ENCODE data around the gene MORN5.

The MORN5 gene

GRCh38 chr9:122131401-122132001 lies 28.2 kb upstream of the MORN5 start:
- TF ChIP-seq MYC (IDR thresholded peaks at IDR 0.05; ENCODE audit: low read depth, low read length): no peak
- no peak for TF ChIP-seq CTCF (IDR thresholded peaks at IDR 0.05; ENCODE audit: low read depth, low read length)
- TF ChIP-seq, protein P1, sequence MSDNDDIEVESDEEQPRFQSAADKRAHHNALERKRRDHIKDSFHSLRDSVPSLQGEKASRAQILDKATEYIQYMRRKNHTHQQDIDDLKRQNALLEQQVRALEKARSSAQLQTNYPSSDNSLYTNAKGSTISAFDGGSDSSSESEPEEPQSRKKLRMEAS (IDR thresholded peaks at IDR 0.05; ENCODE audit: low read depth, low read length): no peak
- TF ChIP-seq POLR2A (IDR thresholded peaks at IDR 0.05; ENCODE audit: extremely low read depth, insufficient read length): no peak
- DNase-seq (ENCODE audit: low read depth): no peak
- no peak overlapping the region for H3K4me3 ChIP-seq (ENCODE audit: low read depth, low read length)

GRCh38 chr9:122132539-122132938 lies 27.2 kb upstream of the MORN5 start:
- DNase-seq (ENCODE audit: low read depth): no peak
- no peak overlapping the region for H3K4me3 ChIP-seq (ENCODE audit: low read depth, low read length)
- TF ChIP-seq MYC (IDR thresholded peaks at IDR 0.05; ENCODE audit: low read depth, low read length): no peak
- TF ChIP-seq POLR2A (IDR thresholded peaks at IDR 0.05; ENCODE audit: extremely low read depth, insufficient read length): no peak
- no peak for TF ChIP-seq CTCF (IDR thresholded peaks at IDR 0.05; ENCODE audit: low read depth, low read length)
- TF ChIP-seq, protein P1 (IDR thresholded peaks at IDR 0.05; ENCODE audit: low read depth, low read length): no peak

DNA sequence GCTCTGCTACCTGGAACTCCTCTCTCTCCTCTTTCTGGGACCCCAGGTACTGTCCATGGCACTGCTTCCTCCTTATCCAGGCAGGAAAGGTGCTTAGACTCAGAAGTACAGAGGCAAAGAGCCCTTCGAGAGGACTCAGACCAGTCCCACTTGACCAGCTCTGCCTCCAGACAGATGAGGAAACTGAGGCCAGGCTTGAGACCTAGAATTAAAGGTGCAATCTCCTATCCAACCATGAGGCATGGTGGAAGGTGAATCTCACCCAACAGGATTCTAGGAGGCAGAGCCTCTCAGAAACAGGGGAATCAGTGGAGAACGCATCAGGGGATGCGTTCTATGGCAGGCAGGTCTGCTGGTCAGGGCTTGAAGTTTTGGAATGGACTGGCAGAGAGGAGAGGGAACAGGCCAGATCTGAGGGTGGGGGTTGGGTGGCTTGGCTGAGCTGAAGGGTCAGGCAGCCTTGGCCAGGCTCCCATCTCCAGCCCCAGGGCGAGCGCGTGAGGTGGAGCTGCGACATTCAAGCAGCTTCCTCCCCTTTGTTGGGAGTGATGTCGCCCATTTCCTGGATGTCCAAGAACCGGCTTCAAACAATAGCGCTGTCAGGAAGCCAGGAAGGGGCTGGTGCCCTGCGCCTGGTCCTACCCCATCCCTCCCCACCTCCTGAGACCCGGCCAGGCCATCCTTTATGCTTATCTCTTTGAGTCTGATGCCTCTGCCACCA lies 26.3 kb upstream of the MORN5 start:
- TF ChIP-seq CTCF (IDR thresholded peaks at IDR 0.05; ENCODE audit: low read depth, low read length) (no peak), MYC (IDR thresholded peaks at IDR 0.05; ENCODE audit: low read depth, low read length) (no peak)
- TF ChIP-seq, protein P1 (IDR thresholded peaks at IDR 0.05; ENCODE audit: low read depth, low read length): no peak
- no peak for DNase-seq (ENCODE audit: low read depth)
- no peak overlapping the region for H3K4me3 ChIP-seq (ENCODE audit: low read depth, low read length)

- TF ChIP-seq CTCF (IDR thresholded peaks at IDR 0.05; ENCODE audit: low read depth, low read length): no peak
- TF ChIP-seq, protein P1 (IDR thresholded peaks at IDR 0.05; ENCODE audit: low read depth, low read length): no peak
- no peak for TF ChIP-seq POLR2A (IDR thresholded peaks at IDR 0.05; ENCODE audit: extremely low read depth, insufficient read length)
- TF ChIP-seq MYC (IDR thresholded peaks at IDR 0.05; ENCODE audit: low read depth, low read length): no peak
- no peak for DNase-seq (ENCODE audit: low read depth)
- no peak overlapping the region for H3K4me3 ChIP-seq (ENCODE audit: low read depth, low read length)
Measured at GRCh38 chr9:122133984-122134535, 25.6 kb upstream of the MORN5 start.

DNA sequence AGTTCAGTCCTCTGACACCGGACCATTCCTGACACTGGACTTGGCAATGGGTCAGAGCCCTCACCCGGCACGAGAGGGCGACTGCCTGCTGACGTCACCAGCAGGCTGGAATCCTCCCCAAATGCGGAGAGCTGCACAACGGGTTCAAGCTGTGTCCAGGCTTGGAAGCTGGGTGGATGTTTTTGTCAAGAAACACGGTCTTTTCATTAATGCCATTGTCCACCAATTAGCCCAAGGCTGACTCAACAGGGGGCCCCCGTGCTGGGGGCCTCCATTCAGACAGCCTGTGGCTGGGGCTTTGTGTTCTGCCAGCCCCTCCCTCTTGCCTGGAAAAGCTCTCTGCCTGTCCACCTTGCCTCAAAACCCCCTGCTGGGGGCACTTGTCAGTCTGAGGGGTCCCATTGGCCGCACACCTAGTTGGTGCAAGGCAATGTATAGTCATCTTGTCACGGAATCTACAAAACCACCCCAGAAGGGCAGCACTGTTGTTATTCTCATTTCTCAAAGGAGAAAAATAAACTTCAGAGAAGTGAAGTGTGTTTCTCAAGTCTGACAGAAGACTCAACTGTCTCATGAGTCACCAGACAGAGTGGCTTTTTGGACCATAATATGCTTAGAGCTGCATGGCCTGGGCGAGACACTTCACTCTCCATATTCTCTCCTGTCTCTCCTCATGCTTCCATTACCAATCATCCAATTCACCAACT lies 24.7 kb upstream of the MORN5 start:
- no peak overlapping the region for H3K4me3 ChIP-seq (ENCODE audit: low read depth, low read length)
- no peak for DNase-seq (ENCODE audit: low read depth)
- TF ChIP-seq, protein P1 (IDR thresholded peaks at IDR 0.05; ENCODE audit: low read depth, low read length): no peak
- TF ChIP-seq POLR2A (IDR thresholded peaks at IDR 0.05; ENCODE audit: extremely low read depth, insufficient read length): no peak
- no peak for TF ChIP-seq CTCF (IDR thresholded peaks at IDR 0.05; ENCODE audit: low read depth, low read length)
- no peak for TF ChIP-seq MYC (IDR thresholded peaks at IDR 0.05; ENCODE audit: low read depth, low read length)
